Stimulated activated naive CD4-positive, alpha-beta T cell treated with Interleukin-2 at 50 U/mL for 16 hours (primary cell): ENCODE results near the gene PARP6.

Source experiments
- DNase-seq: peaks from one replicate; lab custom pipeline; 2025; lab: John Stamatoyannopoulos, UW

The PARP6 gene

GRCh38 chr15:72199721-72200212 is 72.6 kb downstream of the PARP6 start:
- DNase-seq: peak; percentile 62

- no peak for DNase-seq
Observed at GRCh38 chr15:72199205-72199515, 73.2 kb downstream of the PARP6 start.

DNA sequence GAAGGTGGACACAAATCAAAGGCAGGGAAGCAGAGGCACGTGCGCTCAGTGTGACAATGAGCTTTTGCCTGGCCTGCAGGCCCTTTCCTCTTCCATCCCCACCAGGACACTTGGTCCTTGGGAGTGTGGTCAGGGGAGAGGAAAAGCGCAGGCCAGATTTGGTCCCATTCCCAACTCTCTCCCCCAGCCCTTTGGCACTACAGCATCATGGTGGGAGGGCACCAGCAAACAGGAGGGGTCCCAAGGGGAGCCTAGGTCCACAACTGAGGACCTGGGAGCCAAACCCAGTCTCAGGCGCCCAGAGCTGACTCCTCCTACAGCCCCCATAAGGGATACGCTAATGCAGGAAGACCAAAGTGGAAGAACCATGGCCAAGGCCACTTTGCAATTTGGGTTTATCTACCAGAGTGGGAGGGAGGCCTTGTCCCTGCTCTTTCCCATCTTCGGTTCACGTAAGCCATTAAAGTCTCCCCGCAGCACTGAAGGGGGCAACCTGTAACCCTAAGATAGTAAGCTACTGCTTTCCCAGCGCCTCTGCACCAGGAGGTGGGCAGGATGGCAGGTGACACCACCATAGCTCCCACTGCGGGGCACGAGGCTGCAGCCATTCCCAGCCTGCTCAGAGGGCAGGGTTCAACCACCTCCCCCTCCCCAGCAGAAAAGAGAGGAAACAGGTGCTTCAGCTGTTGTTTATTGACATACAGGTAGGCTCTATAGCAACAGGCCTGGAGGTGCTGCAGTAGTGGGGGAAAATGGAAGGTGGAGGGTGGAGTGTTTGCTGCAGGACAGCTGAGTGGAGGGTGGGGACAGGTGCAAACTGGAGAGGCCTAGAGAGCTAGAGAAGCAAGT is 73.8 kb downstream of the PARP6 start:
- no peak for DNase-seq

GRCh38 chr15:72197460-72198355 is 74.6 kb downstream of the PARP6 start, which contains the start of gene GRAMD2A:
Gene GRAMD2A, minus strand, starts transcription at chr15:72197787.
- peak; percentile 8 for DNase-seq

DNA sequence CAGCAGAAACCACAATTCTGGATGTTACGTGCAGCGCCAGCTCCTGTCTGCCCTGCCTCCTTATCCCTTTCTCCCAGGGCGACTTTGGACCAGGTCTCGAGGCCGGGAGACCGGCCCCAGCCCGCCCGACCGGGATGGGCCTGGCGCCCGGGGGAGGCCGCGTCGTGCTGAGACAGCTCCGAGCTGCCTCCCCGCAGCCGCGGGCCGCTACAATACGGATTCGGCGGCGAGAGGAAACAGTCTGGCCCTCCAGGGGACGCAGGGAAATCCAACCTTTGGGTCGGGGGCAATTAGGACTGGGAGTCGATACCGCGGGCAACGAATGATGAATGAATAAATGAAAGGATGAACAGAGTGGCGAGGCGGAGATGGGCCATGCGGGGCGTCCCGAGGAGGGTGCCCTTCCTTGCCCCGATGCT is 75.3 kb downstream of the PARP6 start:
- no peak for DNase-seq

- DNase-seq: no peak
Observed at GRCh38 chr15:72196409-72197040, 75.8 kb downstream of the PARP6 start.

DNA sequence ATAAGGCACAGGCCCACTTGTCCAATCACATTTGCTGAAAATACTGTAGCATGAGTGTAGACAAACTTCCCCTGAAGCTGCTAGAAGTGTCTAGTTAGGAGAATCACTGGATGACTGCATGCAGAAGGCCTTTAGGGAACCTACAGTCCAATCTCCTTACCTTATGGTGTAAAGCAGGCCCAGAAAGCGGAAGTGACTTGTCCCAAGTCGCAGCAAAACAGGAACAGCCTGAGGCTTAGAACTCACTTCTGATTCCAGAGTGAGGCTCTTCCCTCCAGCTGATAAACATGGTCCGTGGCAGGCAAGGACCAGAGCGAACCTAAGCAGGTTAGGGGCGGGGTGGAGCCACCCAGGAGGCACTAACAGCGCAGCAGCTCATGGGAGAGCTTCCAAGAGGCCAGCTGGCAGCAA is 77.2 kb downstream of the PARP6 start:
- no peak for DNase-seq

- no peak for DNase-seq
Observed at GRCh38 chr15:72193836-72194396, 78.4 kb downstream of the PARP6 start.

DNA sequence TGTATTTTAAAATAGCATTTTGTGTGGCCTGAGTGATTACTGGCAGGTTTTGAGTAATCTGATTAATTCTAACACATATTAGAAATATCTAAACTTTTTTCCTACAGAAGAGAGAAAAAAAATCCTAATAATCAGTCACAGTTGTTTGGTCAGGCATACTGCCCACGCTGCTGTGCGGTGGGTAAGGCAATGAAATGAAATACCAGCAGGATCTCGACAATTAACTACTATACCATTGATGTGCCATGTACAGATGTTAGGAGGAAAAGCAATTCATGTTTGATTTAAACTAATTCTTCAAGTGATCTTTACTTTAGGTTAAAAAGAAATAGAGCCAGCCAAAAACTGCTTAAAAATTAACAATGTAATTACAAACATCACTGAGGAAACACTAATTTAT is 79.9 kb downstream of the PARP6 start:
- DNase-seq: no peak
